ENCODE results near the gene COL19A1.

Gene COL19A1

DNA sequence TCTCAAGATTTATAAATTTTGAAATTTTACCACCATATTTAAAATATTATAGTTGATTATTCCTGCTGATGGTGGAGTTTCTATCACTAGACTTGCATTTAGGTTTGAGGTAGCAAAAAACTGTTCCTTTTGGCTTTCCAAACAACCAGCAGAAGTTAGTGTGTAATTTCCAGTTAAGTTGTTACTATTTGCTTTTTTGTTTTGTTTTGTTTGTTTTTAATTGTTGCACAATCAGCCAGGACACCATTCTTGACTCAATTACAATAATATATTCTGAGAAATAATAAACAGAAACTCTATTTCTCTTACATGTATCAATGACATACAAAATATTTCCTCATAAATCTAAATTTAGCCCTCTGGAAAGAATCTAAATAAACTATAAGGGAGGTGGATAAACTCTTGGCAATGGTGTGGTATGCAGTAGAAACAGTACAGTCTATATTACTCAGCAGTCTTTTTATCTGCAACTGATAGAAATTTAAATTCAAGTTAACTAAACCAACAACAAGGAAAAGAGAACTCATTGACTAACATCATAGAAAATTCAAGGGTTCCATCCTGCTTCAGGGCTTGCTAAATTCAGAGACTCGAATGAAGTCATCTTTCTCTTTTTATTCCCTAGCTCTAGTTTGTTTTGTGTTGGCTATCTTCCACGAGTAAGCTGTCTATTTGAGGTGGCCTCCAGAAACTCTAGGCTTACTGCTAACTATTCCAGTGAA is 19.4 kb upstream of the COL19A1 start:
- Histone ChIP-seq H3K4me3 (ENCODE audit: insufficient read length, low read depth) (no peak overlapping the region), H3K9ac (ENCODE audit: insufficient read length, low read depth) (no peak overlapping the region), H3K27me3 (ENCODE audit: insufficient read depth, insufficient read length) (no peaks in the 10 kb centered on the region), H3K36me3 (ENCODE audit: insufficient read depth, insufficient read length, low read length) (no peaks in the 10 kb centered on the region), H3K4me1 (ENCODE audit: insufficient read depth, insufficient read length) (no peaks in the 10 kb centered on the region), H3K9me3 (ENCODE audit: insufficient read depth, low read length) (no peaks in the 10 kb centered on the region)
- no peak for DNase-seq (ENCODE audit: low read depth, low spot score)
- no peak for TF ChIP-seq SUZ12 (IDR thresholded peaks at IDR 0.05; ENCODE audit: extremely low read depth, insufficient read depth, insufficient read length)
- TF ChIP-seq YY1 (IDR thresholded peaks at IDR 0.05; ENCODE audit: insufficient read depth, insufficient read length), result no peak

GRCh38 chr6:69847492-69847788 is 18.9 kb upstream of the COL19A1 start:
- H3K9ac ChIP-seq (ENCODE audit: insufficient read length, low read depth), result no peak overlapping the region
- no peaks in the 10 kb centered on the region; the same call in 1 of the 2 replicates for H3K9me3 ChIP-seq (ENCODE audit: insufficient read depth, low read length)
- TF ChIP-seq ZNF274 (IDR thresholded peaks at IDR 0.05; ENCODE audit: low read depth, low read length) (no peak), YY1 (IDR thresholded peaks at IDR 0.05; ENCODE audit: insufficient read depth, insufficient read length) (no peak), SUZ12 (IDR thresholded peaks at IDR 0.05; ENCODE audit: extremely low read depth, insufficient read depth, insufficient read length) (no peak)
- no peaks in the 10 kb centered on the region for H3K27me3 ChIP-seq (ENCODE audit: insufficient read depth, insufficient read length)
- DNase-seq (ENCODE audit: low read depth, low spot score), result no peak
- no peak overlapping the region for H3K4me3 ChIP-seq (ENCODE audit: insufficient read length, low read depth)
- no peaks in the 10 kb centered on the region for H3K36me3 ChIP-seq (ENCODE audit: insufficient read depth, insufficient read length, low read length)
- no peaks in the 10 kb centered on the region for H3K4me1 ChIP-seq (ENCODE audit: insufficient read depth, insufficient read length)

DNA sequence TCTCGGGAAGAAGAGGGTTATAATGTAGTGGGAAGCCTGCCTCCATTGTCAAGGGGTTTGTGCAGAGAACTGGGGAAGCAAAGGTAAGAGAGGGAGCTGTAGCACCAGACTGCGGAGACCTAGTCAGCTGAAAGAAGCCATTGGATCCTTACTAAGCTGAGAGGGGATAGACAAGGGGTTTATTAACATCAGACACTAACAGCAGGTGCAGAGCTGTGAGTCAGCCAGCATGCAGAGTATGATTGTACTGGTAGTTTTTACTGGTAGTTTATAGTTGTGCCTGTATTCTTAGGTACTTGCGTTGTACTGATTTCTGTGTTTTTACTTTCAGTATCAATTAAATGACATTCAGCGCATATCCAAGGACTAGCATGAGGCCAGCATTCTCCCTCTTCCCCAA is 17.8 kb upstream of the COL19A1 start:
- Histone ChIP-seq H3K4me1 (ENCODE audit: insufficient read depth, insufficient read length) (no peaks in the 10 kb centered on the region), H3K27me3 (ENCODE audit: insufficient read depth, insufficient read length) (no peaks in the 10 kb centered on the region), H3K9ac (ENCODE audit: insufficient read length, low read depth) (no peak overlapping the region), H3K4me3 (ENCODE audit: insufficient read length, low read depth) (no peak overlapping the region), H3K9me3 (ENCODE audit: insufficient read depth, low read length) (no peaks in the 10 kb centered on the region; the same call in 1 of the 2 replicates), H3K36me3 (ENCODE audit: insufficient read depth, insufficient read length, low read length) (no peaks in the 10 kb centered on the region)
- TF ChIP-seq ZNF274 (IDR thresholded peaks at IDR 0.05; ENCODE audit: low read depth, low read length) (no peak), YY1 (IDR thresholded peaks at IDR 0.05; ENCODE audit: insufficient read depth, insufficient read length) (no peak), SUZ12 (IDR thresholded peaks at IDR 0.05; ENCODE audit: extremely low read depth, insufficient read depth, insufficient read length) (no peak)
- DNase-seq (ENCODE audit: low read depth, low spot score), result no peak

- Histone ChIP-seq H3K4me3 (ENCODE audit: insufficient read length, low read depth) (no peak overlapping the region), H3K27me3 (ENCODE audit: insufficient read depth, insufficient read length) (no peaks in the 10 kb centered on the region), H3K9me3 (ENCODE audit: insufficient read depth, low read length) (no peaks in the 10 kb centered on the region; the same call in 1 of the 2 replicates), H3K9ac (ENCODE audit: insufficient read length, low read depth) (no peak overlapping the region), H3K36me3 (ENCODE audit: insufficient read depth, insufficient read length, low read length) (no peaks in the 10 kb centered on the region), H3K4me1 (ENCODE audit: insufficient read depth, insufficient read length) (no peaks in the 10 kb centered on the region)
- DNase-seq (ENCODE audit: low read depth, low spot score), result no peak
- TF ChIP-seq YY1 (IDR thresholded peaks at IDR 0.05; ENCODE audit: insufficient read depth, insufficient read length), result no peak
- TF ChIP-seq ZNF274 (IDR thresholded peaks at IDR 0.05; ENCODE audit: low read depth, low read length), result no peak
- no peak for TF ChIP-seq SUZ12 (IDR thresholded peaks at IDR 0.05; ENCODE audit: extremely low read depth, insufficient read depth, insufficient read length)
Measured at GRCh38 chr6:69852706-69853105, 13.7 kb upstream of the COL19A1 start.

- H3K9me3 ChIP-seq (ENCODE audit: insufficient read depth, low read length), result no peaks in the 10 kb centered on the region
- H3K9ac ChIP-seq (ENCODE audit: insufficient read length, low read depth), result no peak overlapping the region
- H3K36me3 ChIP-seq (ENCODE audit: insufficient read depth, insufficient read length, low read length), result no peaks in the 10 kb centered on the region
- no peak for DNase-seq (ENCODE audit: low read depth, low spot score)
- H3K4me3 ChIP-seq (ENCODE audit: insufficient read length, low read depth), result no peak overlapping the region
- no peak for TF ChIP-seq SUZ12 (IDR thresholded peaks at IDR 0.05; ENCODE audit: extremely low read depth, insufficient read depth, insufficient read length)
- TF ChIP-seq YY1 (IDR thresholded peaks at IDR 0.05; ENCODE audit: insufficient read depth, insufficient read length), result no peak
- no peak for TF ChIP-seq ZNF274 (IDR thresholded peaks at IDR 0.05; ENCODE audit: low read depth, low read length)
- peaks cover 20% of the 10 kb centered on the region for H3K27me3 ChIP-seq (ENCODE audit: insufficient read depth, insufficient read length)
- H3K4me1 ChIP-seq (ENCODE audit: insufficient read depth, insufficient read length), result no peaks in the 10 kb centered on the region
Measured at GRCh38 chr6:69861986-69862385, 4.4 kb upstream of the COL19A1 start.

GRCh38 chr6:69863766-69864165 is 2.6 kb upstream of the COL19A1 start:
- DNase-seq (ENCODE audit: low read depth, low spot score), result no peak
- Histone ChIP-seq H3K4me3 (ENCODE audit: insufficient read length, low read depth) (no peak overlapping the region), H3K27me3 (ENCODE audit: insufficient read depth, insufficient read length) (peaks cover 37% of the 10 kb centered on the region), H3K9me3 (ENCODE audit: insufficient read depth, low read length) (no peaks in the 10 kb centered on the region), H3K9ac (ENCODE audit: insufficient read length, low read depth) (no peak overlapping the region), H3K4me1 (ENCODE audit: insufficient read depth, insufficient read length) (no peaks in the 10 kb centered on the region), H3K36me3 (ENCODE audit: insufficient read depth, insufficient read length, low read length) (no peaks in the 10 kb centered on the region)
- TF ChIP-seq ZNF274 (IDR thresholded peaks at IDR 0.05; ENCODE audit: low read depth, low read length) (no peak), SUZ12 (IDR thresholded peaks at IDR 0.05; ENCODE audit: extremely low read depth, insufficient read depth, insufficient read length) (no peak), YY1 (IDR thresholded peaks at IDR 0.05; ENCODE audit: insufficient read depth, insufficient read length) (no peak)

DNA sequence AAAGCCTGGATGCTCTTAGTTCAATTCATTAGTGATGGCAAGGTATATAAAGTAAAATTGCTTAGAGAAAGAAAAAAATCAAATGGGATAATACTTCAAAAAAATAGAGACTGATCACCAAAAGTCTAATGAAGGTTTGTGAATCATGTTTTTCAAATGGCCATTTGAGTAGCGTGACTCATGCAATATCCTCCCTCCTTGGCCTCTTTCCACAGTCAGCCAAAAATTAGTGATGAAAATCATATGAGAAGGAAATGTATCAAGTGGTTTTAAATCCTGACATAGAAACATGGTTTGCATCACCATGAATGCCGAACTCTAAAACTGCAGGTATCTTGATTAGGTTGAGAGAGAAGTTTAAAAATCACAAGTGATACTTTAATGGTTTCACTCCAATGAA is 1.2 kb upstream of the COL19A1 start:
- Histone ChIP-seq H3K27me3 (ENCODE audit: insufficient read depth, insufficient read length) (peaks cover 37% of the 10 kb centered on the region), H3K9me3 (ENCODE audit: insufficient read depth, low read length) (no peaks in the 10 kb centered on the region), H3K9ac (ENCODE audit: insufficient read length, low read depth) (no peak overlapping the region), H3K4me1 (ENCODE audit: insufficient read depth, insufficient read length) (no peaks in the 10 kb centered on the region), H3K36me3 (ENCODE audit: insufficient read depth, insufficient read length, low read length) (no peaks in the 10 kb centered on the region), H3K4me3 (ENCODE audit: insufficient read length, low read depth) (no peak overlapping the region)
- no peak for DNase-seq (ENCODE audit: low read depth, low spot score)
- TF ChIP-seq SUZ12 (IDR thresholded peaks at IDR 0.05; ENCODE audit: extremely low read depth, insufficient read depth, insufficient read length), result no peak
- TF ChIP-seq YY1 (IDR thresholded peaks at IDR 0.05; ENCODE audit: insufficient read depth, insufficient read length), result no peak
- TF ChIP-seq ZNF274 (IDR thresholded peaks at IDR 0.05; ENCODE audit: low read depth, low read length), result no peak

Data from NT2/D1 (cell line).